GM12878 (cell line): Measurements from ENCODE around the gene ADAMTSL4. TPM values are rescaled to one million over a fixed set of nuclear protein-coding genes. Genes with fewer than 3 reads are reported as not detected.

Experiments used
- ATAC-seq: fragments of 200-7000 bp; cut with Tn5 transposase; 3 replicates; pipeline ENCODE4 v1.9.1; 2020; ENCODE audit warnings: mild to moderate bottlenecking, moderate library complexity
- BruUV-seq: library from RNA; stranded (reverse); fragments of 400-500 nt; replicated peaks from 2 replicates; lab custom pipeline; 2021; lab: Mats Ljungman, UMichigan
- CTCF ChIA-PET: fragments of 300-600 bp; sonication (Branson Sonifier 250); formaldehyde crosslinking; extraction: SDS; loops from one replicate; lab custom pipeline; 2021; ENCODE audit warnings: inconsistent platforms; lab: Yijun Ruan, JAX
- POLR2A ChIA-PET: fragments of 350-600 bp; formaldehyde crosslinking; extraction: SDS; loops from one replicate; lab custom pipeline; 2021; ENCODE audit warnings: inconsistent platforms; lab: Charles Lee
- RAD21 ChIA-PET: fragments of 300-600 bp; sonication (Branson Sonifier 250); formaldehyde crosslinking; loops from one replicate; lab custom pipeline; 2023; ENCODE audit warnings: antibody characterized with exemption; ENCODE audit not compliant: unreplicated experiment; lab: Charles Lee
- SMC1A ChIA-PET: fragments of 300-600 bp; sonication (Branson Sonifier 250); formaldehyde crosslinking; loops from one replicate; lab custom pipeline; 2023; ENCODE audit not compliant: unreplicated experiment, uncharacterized antibody; lab: Charles Lee
- DNase-seq: peaks from one replicate; pipeline ENCODE4 v3.0.0-alpha.2; 2011; ENCODE audit warnings: low read depth, low spot score
- FAIRE-seq: peaks from 3 replicates; lab custom pipeline; 2011; peaks lifted over from hg19 to GRCh38; lab: Jason Lieb, UNC
- H2AFZ ChIP-seq: 2 replicates; pipeline ENCODE4 v1.6.0; 2011; ENCODE audit warnings: low read depth, low read length, control low read depth; ENCODE audit not compliant: control insufficient read depth
- H3K27ac ChIP-seq: 2 replicates; pipeline ENCODE4 v1.5.1; 2011; ENCODE audit warnings: control low read depth; ENCODE audit not compliant: control insufficient read depth, insufficient read depth
- H3K27me3 ChIP-seq, 2 experiments: replicated peaks in 1 of 2; 2 replicates each; pipeline versions ENCODE4 v1.6.0 to v1.6.1; 2011; ENCODE audit warnings: low read length in 1 of 2; ENCODE audit not compliant: control insufficient read depth in 2 of 2, insufficient read depth in 2 of 2
- H3K36me3 ChIP-seq, 2 experiments: 2 replicates each; pipeline ENCODE4 v1.5.1; 2011; ENCODE audit warnings: low read length in 1 of 2; ENCODE audit not compliant: control insufficient read depth in 2 of 2, insufficient read depth in 2 of 2
- H3K4me1 ChIP-seq: 2 replicates; pipeline ENCODE4 v1.6.1; 2011; ENCODE audit warnings: mild to moderate bottlenecking, low read length, moderate library complexity, mixed read lengths; ENCODE audit not compliant: control insufficient read depth, insufficient read depth
- H3K4me2 ChIP-seq: 2 replicates; pipeline ENCODE4 v1.6.0; 2011; ENCODE audit warnings: control low read depth; ENCODE audit not compliant: control insufficient read depth, insufficient read depth
- H3K4me3 ChIP-seq: fragments of 200-600 bp; sonication (generic); 2 replicates; pipeline ENCODE4 v1.5.1; 2016
- H3K79me2 ChIP-seq: 2 replicates; pipeline ENCODE4 v1.6.0; 2011; ENCODE audit warnings: low read length; ENCODE audit not compliant: control insufficient read depth, insufficient read depth
- H3K9ac ChIP-seq: 2 replicates; pipeline ENCODE4 v1.8.0; 2011; ENCODE audit warnings: low read length, control low read depth, mixed read lengths; ENCODE audit not compliant: control insufficient read depth, insufficient read depth
- H3K9me3 ChIP-seq: replicated peaks from 3 replicates; pipeline ENCODE4 v1.5.1; 2011; ENCODE audit warnings: mild to moderate bottlenecking, low read length; ENCODE audit not compliant: control insufficient read depth, insufficient read depth
- H4K20me1 ChIP-seq: 2 replicates; pipeline ENCODE4 v1.6.0; 2011; ENCODE audit not compliant: control insufficient read depth, insufficient read depth
- ASH2L ChIP-seq: fragments of 300-600, 200-600 bp; sonication (generic); IDR thresholded peaks from 2 replicates; pipeline ENCODE4 v1.6.1; 2017; ENCODE audit warnings: low read depth, mild to moderate bottlenecking, borderline replicate concordance
- BMI1 ChIP-seq: fragments of 450-650 bp; IDR thresholded peaks from 2 replicates; pipeline ENCODE4 v1.6.1; 2016; ENCODE audit warnings: mild to moderate bottlenecking, moderate library complexity, borderline replicate concordance
- BRCA1 ChIP-seq: IDR thresholded peaks from 2 replicates; pipeline ENCODE4 v1.6.1; 2011; ENCODE audit warnings: low read depth, low read length, improper control_type of control experiment
- E2F8 ChIP-seq: fragments of 450-650 bp; IDR thresholded peaks from 2 replicates; pipeline ENCODE4 v1.6.1; 2018; ENCODE audit warnings: mild to moderate bottlenecking, low read depth, moderate library complexity; ENCODE audit not compliant: partially characterized antibody
- GATAD2B ChIP-seq: fragments of 450-650 bp; conservative IDR thresholded peaks from 2 replicates; pipeline ENCODE4 v1.6.1; 2017; ENCODE audit warnings: low read depth, mild to moderate bottlenecking, moderate library complexity
- IRF4 ChIP-seq: IDR thresholded peaks from 2 replicates; pipeline ENCODE4 v1.6.1; 2011; ENCODE audit warnings: low read depth, low read length
- KAT2A ChIP-seq: conservative IDR thresholded peaks from 2 replicates; pipeline ENCODE4 v1.6.1; 2011; ENCODE audit warnings: low read depth, low read length; ENCODE audit not compliant: control insufficient read depth
- MAX ChIP-seq: IDR thresholded peaks from 2 replicates; pipeline ENCODE4 v1.6.1; 2012; ENCODE audit warnings: low read depth, low read length, improper control_type of control experiment
- MTA2 ChIP-seq: fragments of 450-650 bp; IDR thresholded peaks from 2 replicates; pipeline ENCODE4 v1.6.1; 2016; ENCODE audit warnings: low read depth, mild to moderate bottlenecking, moderate library complexity
- NRF1 ChIP-seq: conservative IDR thresholded peaks from 2 replicates; pipeline ENCODE4 v1.6.1; 2011; ENCODE audit warnings: mild to moderate bottlenecking, low read depth, low read length, improper control_type of control experiment
- PKNOX1 ChIP-seq: fragments of 450-650 bp; IDR thresholded peaks from 2 replicates; pipeline ENCODE4 v1.6.1; 2016; ENCODE audit warnings: mild to moderate bottlenecking
- RAD21 ChIP-seq: IDR thresholded peaks from 2 replicates; pipeline ENCODE4 v1.6.1; 2011; ENCODE audit warnings: mild to moderate bottlenecking, low read depth, low read length, moderate library complexity; ENCODE audit not compliant: insufficient read depth
- RBBP5 ChIP-seq: fragments of 200-600 bp; sonication (generic); conservative IDR thresholded peaks from 2 replicates; pipeline ENCODE4 v1.6.1; 2016
- RCOR1 ChIP-seq: conservative IDR thresholded peaks from 2 replicates; pipeline ENCODE4 v1.6.1; 2012; ENCODE audit warnings: low read depth, low read length, improper control_type of control experiment
- TBL1XR1 ChIP-seq: IDR thresholded peaks from 2 replicates; pipeline ENCODE4 v1.6.1; 2012; ENCODE audit warnings: low read depth, low read length, improper control_type of control experiment
- WRNIP1 ChIP-seq: IDR thresholded peaks from 2 replicates; pipeline ENCODE4 v1.6.1; 2011; ENCODE audit warnings: low read depth, low read length, improper control_type of control experiment, borderline replicate concordance
- ZBED1 ChIP-seq: IDR thresholded peaks from 2 replicates; pipeline ENCODE4 v1.6.1; 2016; ENCODE audit warnings: borderline replicate concordance
- ZNF274 ChIP-seq: IDR thresholded peaks from one replicate; pipeline ENCODE4 v1.8.0; 2011; ENCODE audit not compliant: insufficient read length, insufficient read depth
- WGBS: methylation state at CpG from one replicate; pipeline ENCODE4 v1.1.6; 2016; ENCODE audit warnings: low lambda C conversion rate; ENCODE audit not compliant: insufficient replicate concordance, insufficient coverage; ENCODE audit errors: missing lambda C conversion rate; 5-methylcytosine and 5-hydroxymethylcytosine counted together
- in situ Hi-C: fragments of 300-500 bp; cut with MboI; formaldehyde crosslinking; loops from 9 replicates; pipeline ENCODE4 v1.14.3; 2018; ENCODE audit warnings: mixed read lengths
- intact Hi-C: fragments of 100-400 bp; cut with micrococcal nuclease; formaldehyde crosslinking; loops from one replicate; pipeline ENCODE4 v1.14.2; 2022; ENCODE audit not compliant: unreplicated experiment
- polyA plus RNA-seq, 11 experiments: library from polyadenylated mRNA; depleted of rRNA in 4 of 11; unstranded in 6 of 11; stranded (reverse) in 5 of 11; fragments of >200 nt; fragmentation: Nextera tagmentation in 4 of 11; fragmentation: Illumina TruSeq in 1 of 11; extraction: Ambion mirVana in 4 of 11; extraction: Trizol in 1 of 11; gene quantifications; 1 replicate in 1 of 11; 2 replicates in 10 of 11; pipeline versions ENCODE4 v1.2.1 to v1.2.3, GENCODE V29; 2011 to 2016; ENCODE audit warnings: inconsistent platforms in 2 of 11, missing spikeins in 2 of 11, low read depth in 1 of 11
- total RNA-seq, 4 experiments: library from RNA; depleted of rRNA in 3 of 4; stranded (reverse); fragments of >200 nt in 3 of 4; fragmentation: Illumina TruSeq in 1 of 4; extraction: Trizol in 1 of 4; gene quantifications; 2 replicates each; pipeline versions ENCODE4 v1.2.1 to v1.2.3, GENCODE V29; 2013 to 2021

Gene ADAMTSL4
- total and polyA plus RNA-seq, 10 of the 15 experiments (the other 5 are each of a cell fraction or from before 2014, with no cell fraction given), result 0.04 to 0.15 (median 0.05) TPM; not detected in 5

GRCh38 chr1:150543500-150544143 lies 5.6 kb upstream of the ADAMTSL4 start (continued):
- TF ChIP-seq MAX, result no peak
- no peak for TF ChIP-seq E2F8
- TF ChIP-seq RBBP5, result no peak
- no peak for TF ChIP-seq NRF1
- TF ChIP-seq, all 136 proteins: peak for 0

GRCh38 chr1:150544204-150544603 lies 5.0 kb upstream of the ADAMTSL4 start:
- SMC1A ChIA-PET, result interaction anchor here (0.7 to 1.0 kb wide), 3 partner anchors 8 to 294 kb away, joined by 3 read pairs; no protein-coding TSS in a partner anchor
- Histone ChIP-seq H4K20me1 (no peaks in the 10 kb centered on the region), H3K4me2 (no peak overlapping the region), H3K9me3 (no peaks in the 10 kb centered on the region), H3K4me1 (peaks cover 3% of the 10 kb centered on the region; the same call in 1 of the 2 replicates), H3K9ac (no peak overlapping the region), H3K27ac (no peak overlapping the region), H3K36me3 (no peaks in the 10 kb centered on the region), H3K79me2 (no peaks in the 10 kb centered on the region)
- POLR2A ChIA-PET, result interaction anchor here (0.6 kb wide), 1 partner anchor 167 kb away, joined by 5 read pairs; no protein-coding TSS in a partner anchor
- BruUV-seq, result no TSS peak
- DNase-seq, result no peak
- FAIRE-seq, result no peak
- TF ChIP-seq MTA2 (no peak), RCOR1 (no peak), ASH2L (no peak), RAD21 (no peak), IRF4 (no peak), GATAD2B (no peak), BRCA1 (no peak), WRNIP1 (no peak), ZBED1 (no peak), KAT2A (no peak), ZNF274 (no peak), BMI1 (no peak), TBL1XR1 (no peak), PKNOX1 (no peak)
- TF ChIP-seq, all 136 proteins: peak for 0
- in situ Hi-C loops, result no loop called here
- no peak for ATAC-seq
- WGBS, result 88% methylated on average over 3 of the region's 3 CpGs
- H2AFZ ChIP-seq, result no peak overlapping the region
- no peaks in the 10 kb centered on the region for H3K27me3 ChIP-seq
- ChIA-PET CTCF (interaction anchor here (4.9 kb wide), 1 partner anchor 12 kb away, joined by 20 read pairs; no protein-coding TSS in a partner anchor), RAD21 (interaction anchor here (0.6 to 1.1 kb wide), 2 partner anchors 16 to 43 kb away, joined by 3 to 4 read pairs; no protein-coding TSS in a partner anchor)
- intact Hi-C loops, result no loop called here
- H3K4me3 ChIP-seq, result no peak overlapping the region
